Stimulated activated CD8-positive, alpha-beta memory T cell treated with anti-CD3 and anti-CD28 coated beads, Interleukin-12 subunit alpha, Interleukin-12 subunit beta, amount 100 ng/mL, for 4 hours (primary cell): ENCODE data around the gene ELAVL2.

Experiments used
- DNase-seq: peaks from one replicate; pipeline ENCODE4 v3.0.0-alpha.2; 2020; ENCODE audit warnings: low read depth

ELAVL2 gene

DNA sequence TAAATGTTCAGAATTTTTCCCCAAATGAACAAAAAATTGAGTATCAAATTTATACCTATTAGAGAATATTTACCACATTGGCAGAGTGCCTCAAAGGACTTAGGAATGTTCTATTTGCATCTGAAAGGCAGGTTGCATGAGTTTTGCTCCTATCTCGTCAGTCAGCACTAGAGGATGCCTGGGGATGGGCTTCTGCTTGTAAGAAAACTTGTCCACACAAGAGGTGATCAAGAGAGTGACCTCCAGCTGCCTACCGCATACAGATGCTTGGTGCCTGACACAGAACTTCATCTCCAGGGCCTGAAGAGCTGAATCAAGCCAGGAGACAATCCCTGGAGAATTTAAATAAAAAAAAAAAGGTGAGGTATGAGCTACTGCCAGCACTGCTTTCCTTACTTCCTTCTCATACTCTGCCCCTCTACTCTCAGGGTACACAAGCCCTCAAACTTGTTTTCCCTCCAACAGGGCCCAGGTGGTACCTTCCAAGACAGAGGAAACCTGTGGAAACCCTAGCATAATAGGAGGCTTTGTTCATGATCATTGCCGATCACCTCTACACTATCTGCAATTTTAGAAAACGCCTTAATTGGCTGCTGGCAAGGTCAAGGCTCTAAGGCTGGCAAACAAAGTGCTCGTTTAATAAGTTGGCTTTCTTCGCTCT is 166.6 kb downstream of the ELAVL2 start:
- no peak for DNase-seq

DNA sequence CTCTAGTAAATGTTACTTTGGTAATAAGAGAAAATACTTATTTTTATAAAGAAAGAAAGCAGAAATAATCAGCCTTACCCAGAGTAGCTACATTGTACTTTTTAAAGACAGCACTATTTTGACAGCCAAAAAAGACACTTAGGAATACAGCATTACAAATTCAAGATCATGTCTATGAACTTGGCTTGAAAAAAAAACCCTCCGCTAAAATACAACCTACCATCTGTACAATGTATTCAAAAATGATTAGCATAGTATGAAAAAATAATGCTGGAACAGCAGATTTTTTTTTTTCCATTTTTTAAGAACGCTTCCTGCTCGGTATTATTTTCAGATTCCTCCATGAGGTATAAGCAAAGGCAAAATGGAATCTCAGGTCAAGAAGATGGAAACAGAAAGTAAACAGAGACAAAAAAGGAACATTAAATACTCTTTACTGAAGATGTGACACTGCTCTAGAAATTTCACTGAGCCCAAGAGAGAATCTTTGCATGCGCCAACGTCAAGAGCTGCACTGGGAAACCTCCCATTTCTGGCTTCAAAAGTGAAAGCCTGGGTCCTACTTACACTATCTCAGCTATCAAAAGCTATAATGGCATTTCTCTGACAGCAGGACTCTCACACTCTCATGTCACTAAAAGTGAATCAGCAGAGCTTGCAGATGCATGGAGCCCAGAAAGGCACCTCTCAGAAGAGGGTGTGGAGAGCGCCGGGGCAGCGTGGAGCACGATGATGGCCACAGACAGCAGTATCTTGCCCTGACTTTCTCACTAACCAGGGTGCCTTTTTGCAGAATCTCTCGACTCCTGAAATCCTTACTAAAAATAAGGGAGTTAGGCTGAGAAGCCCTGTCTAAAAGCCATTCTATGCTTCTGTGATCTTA is 167.4 kb downstream of the ELAVL2 start:
- no peak for DNase-seq

DNA sequence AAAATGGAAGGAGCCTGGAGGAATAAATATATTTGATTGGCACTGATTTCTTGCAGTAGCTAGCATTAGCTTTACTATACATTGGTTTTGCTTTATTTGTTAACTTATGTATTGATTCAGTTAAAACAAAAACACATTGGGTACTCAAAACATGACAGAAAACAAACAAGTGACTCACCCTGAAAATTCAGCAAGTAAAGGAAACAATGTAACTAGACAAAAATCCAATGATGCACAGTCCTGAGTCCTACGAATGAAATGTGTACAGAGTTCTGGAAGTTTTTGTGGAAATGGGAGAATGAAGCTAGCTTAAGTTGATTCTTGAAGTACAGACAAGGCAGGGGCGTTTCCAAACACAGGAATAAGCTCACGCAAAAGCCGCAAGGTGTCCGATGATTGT is 175.0 kb downstream of the ELAVL2 start:
- DNase-seq: no peak

DNA sequence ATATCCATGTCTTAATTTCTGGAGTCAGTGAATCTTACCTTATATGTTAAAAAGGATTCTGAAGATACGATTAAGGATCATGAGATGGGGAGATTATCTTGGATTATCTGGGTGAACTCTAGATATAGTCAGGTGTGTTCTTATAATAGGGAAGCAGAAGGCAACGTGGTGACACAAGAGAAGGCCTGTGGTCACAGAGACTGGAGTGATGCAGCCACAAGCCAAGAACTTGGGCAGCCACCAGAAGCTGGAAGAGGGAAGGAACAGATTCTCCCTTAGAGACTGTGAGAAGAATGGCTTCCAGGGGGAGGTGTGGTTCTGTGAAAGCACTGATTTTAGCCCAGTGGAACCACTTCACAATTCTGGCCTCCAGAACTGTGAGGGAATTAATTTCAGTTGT is 177.4 kb downstream of the ELAVL2 start:
- no peak for DNase-seq

DNA sequence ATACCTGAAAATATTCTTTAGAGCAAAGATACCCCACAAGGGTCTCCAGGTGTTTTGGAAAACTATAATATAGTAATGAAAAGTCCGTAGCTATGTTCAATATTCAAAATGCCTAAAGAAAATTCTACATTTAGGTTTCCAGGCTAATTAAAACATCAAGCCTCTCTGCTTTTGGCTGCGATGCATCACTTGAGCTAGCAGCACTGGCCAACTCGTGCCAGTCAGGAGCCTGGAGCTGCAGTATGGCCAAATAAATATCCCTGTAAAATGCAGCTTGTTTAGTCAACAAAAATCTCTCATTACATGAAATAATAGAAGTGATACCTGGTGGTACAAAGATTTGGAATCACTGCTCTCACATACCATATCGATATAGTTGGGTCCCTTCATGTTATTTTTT is 181.1 kb downstream of the ELAVL2 start:
- no peak for DNase-seq

DNA sequence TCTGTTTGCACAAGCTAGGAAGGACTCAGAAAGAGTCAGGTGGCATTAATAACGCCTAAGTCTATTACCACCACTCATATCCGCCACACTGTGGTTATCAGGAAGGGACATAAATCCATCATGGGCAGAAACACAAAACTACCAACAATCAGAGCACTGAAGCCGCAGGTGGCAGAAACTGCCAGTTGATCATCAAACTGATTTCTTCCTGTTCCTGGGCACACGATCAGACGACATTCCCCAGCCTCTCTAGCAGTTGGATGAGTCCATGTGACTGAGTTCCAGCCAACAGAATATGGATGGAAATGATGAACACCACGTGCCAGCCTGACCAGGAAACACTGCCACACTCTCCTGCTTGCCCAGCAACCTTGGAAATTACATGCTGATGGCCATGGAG is 181.7 kb downstream of the ELAVL2 start:
- DNase-seq: no peak

DNA sequence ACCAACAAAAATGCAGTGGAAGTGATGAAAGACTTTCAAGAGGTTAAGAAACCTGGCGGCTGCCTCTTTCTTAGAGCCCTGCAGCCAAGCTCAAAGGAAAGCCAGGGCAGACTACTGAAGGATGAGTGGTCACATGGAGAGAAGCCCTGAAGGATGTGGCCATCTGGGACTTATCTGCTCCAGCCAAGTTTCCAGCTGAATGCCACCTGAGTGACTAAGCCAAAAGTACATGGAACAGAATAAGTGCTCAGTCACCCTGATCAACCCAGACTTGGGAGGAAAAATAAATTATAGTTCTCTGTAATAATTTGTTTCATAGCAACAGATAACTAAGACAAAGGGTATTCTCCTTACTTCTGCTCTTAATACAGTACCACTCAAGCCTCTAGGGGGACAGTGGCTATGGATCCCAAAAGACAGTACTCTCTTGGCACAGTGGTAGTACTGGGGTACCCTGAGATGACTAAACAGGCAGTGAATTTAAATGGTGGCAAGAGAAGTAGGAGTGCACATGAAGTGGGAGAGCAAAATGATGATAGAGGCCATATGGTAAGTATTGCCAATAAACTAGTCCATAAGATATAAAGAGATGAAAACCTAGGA is 182.3 kb downstream of the ELAVL2 start:
- no peak for DNase-seq
